Fibroblast of mammary gland (primary cell): Measurements from ENCODE around the gene ADAMTS13.

Source experiments
- DNase-seq: peaks from one replicate; pipeline ENCODE4 v3.0.0-alpha.2; 2010; ENCODE audit warnings: low read depth
- H3K4me3 ChIP-seq: 2 replicates; pipeline ENCODE4 v1.5.1; 2011; ENCODE audit warnings: low read depth, mild to moderate bottlenecking, low read length, moderate library complexity; ENCODE audit not compliant: control insufficient read depth
- TF ChIP-seq, protein P1 (sequence below): conservative IDR thresholded peaks from 2 replicates; pipeline ENCODE4 v1.5.1; 2011; ENCODE audit warnings: low read depth, low read length, inconsistent platforms; ENCODE audit not compliant: control insufficient read depth, insufficient read depth

The ADAMTS13 gene

DNA sequence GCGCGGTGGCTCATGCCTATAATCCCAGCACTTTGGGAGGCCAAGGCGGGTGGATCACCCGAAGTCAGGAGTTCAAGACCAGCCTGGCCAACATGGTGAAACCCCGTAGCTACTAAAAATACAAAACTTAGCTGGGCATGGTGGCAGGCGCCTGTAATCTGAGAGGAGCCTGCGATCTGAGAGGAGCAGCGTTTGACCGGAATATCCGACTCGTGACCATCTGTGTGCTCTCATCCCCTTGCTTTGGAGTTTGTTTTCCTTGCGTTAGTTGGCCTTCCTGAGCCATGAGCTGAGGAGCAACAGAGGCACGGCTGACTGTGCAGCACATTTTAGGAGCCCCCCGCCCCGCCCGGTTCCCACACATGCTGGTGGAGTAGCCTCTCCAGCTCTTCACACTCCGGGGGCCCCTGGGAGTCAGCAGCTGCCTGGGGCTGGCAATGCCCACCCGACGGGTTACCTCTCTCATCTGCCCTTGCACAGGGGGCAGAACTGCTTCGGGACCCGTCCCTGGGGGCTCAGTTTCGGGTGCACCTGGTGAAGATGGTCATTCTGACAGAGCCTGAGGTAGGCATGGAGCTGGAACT, 3.0 kb downstream of the ADAMTS13 start:
- no peak for DNase-seq
- no peak overlapping the region for H3K4me3 ChIP-seq
- TF ChIP-seq, protein P1, sequence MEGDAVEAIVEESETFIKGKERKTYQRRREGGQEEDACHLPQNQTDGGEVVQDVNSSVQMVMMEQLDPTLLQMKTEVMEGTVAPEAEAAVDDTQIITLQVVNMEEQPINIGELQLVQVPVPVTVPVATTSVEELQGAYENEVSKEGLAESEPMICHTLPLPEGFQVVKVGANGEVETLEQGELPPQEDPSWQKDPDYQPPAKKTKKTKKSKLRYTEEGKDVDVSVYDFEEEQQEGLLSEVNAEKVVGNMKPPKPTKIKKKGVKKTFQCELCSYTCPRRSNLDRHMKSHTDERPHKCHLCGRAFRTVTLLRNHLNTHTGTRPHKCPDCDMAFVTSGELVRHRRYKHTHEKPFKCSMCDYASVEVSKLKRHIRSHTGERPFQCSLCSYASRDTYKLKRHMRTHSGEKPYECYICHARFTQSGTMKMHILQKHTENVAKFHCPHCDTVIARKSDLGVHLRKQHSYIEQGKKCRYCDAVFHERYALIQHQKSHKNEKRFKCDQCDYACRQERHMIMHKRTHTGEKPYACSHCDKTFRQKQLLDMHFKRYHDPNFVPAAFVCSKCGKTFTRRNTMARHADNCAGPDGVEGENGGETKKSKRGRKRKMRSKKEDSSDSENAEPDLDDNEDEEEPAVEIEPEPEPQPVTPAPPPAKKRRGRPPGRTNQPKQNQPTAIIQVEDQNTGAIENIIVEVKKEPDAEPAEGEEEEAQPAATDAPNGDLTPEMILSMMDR, result no peak

- H3K4me3 ChIP-seq, result no peak overlapping the region
- TF ChIP-seq, protein P1, result no peak
- no peak for DNase-seq
These were observed 3.8 kb downstream of the ADAMTS13 start for GRCh38 chr9:133426011-133426410.

DNA sequence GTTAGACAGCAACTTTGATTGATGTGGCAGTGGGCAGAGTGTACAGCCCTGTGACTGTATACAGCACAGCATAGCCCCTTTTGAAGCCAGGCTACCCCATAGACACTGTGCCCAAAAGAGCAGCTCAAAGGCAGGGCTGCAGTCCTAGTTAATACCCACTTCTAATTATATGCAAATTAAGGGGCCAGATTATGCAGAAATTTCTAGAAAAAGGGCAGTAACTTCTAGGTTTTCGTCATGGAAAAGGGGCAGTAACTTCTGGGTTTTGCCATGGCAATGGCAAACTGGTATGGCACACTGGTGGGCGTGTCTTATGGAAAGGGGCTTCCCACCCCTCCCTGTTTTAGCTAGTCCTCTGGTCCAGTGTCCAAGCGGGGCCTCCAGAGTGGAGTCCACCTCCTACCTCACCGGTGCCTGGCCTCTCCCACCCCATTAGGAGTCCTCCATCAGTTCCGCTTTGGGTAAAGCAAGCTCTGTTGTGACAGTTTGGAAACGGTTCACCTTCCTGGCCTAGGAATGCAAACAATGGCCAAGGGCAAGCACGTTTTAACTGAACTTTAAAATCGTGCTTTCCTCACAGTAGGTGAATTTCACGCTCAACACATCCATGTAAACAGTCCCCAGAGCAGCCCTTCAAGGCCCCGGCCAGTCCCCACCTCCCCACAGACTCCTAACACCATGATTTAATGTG, 5.6 kb downstream of the ADAMTS13 start:
- TF ChIP-seq, protein P1, result no peak
- H3K4me3 ChIP-seq, result no peak overlapping the region
- no peak for DNase-seq

- DNase-seq, result no peak
- no peak overlapping the region for H3K4me3 ChIP-seq
These were observed 6.5 kb downstream of the ADAMTS13 start for GRCh38 chr9:133428617-133429101.

DNA sequence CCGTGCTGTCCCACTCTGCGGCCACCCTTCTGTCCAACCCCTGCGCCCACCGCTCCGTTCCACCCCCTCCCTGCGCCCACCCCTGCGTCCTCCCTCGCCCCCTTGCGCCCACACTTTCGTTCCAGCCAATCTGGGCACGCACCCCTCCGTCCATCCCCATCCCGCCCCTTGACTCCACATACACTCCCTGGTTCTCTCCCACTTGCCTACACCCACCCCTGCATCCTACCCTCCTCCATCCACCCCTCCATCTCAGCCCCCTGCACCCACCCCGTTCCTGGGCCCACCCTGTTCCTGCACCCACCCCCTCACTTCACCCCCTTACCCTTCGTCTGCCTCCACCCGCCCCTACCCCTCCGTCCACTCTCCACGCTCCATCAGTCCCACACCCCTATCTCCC, 7.0 kb downstream of the ADAMTS13 start:
- no peak for DNase-seq
- H3K4me3 ChIP-seq, result no peak overlapping the region
- TF ChIP-seq, protein P1, result no peak

More at GRCh38 chr9:133428617-133429101, 6.5 kb downstream of the ADAMTS13 start:
- TF ChIP-seq, protein P1, result no peak

DNA sequence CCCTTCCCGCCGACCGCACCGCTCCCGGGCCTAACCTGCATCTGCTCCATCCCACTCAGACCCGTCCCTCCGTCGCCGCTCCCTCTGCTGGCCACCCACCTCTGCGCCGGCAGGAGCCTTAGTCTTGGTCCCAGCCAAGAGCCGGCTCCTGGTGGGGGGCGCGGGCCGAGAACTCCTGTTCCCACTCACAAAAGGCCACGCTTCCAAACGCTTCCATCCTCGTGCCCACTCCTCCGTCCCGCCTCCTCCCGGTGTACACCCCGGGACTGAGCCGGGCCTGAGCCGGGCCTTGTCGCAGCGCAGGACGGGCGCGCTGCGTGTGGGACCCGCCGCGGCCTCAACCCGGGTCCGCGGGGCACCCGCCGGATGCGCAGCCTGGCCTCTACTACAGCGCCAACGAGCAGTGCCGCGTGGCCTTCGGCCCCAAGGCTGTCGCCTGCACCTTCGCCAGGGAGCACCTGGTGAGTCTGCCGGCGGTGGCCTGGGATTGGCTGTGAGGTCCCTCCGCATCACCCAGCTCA, 7.5 kb downstream of the ADAMTS13 start:
- H3K4me3 ChIP-seq, result no peak overlapping the region
- no peak for DNase-seq

More for the DNA sequence above, 7.5 kb downstream of the ADAMTS13 start:
- TF ChIP-seq, protein P1, result peak; percentile 23
